Lower lobe of right lung (tissue), 2 donors: ENCODE data around the gene TRIOBP. TPM values are rescaled to one million over a fixed set of nuclear protein-coding genes. Genes with fewer than 3 reads are reported as not detected.

Experiments used
- ATAC-seq, 2 donors: fragments of 200-7000 bp; cut with Tn5 transposase; one replicate each; pipeline ENCODE4 v1.9.1; 2020 to 2022; ENCODE audit warnings: mild to moderate bottlenecking in 2 of 2, moderate library complexity in 2 of 2
- DNase-seq: peaks from one replicate; pipeline ENCODE4 v3.0.0-alpha.2; 2020
- H3K27ac ChIP-seq: fragments of 200-600 bp; one replicate; pipeline ENCODE4 v1.8.0; 2022
- H3K27me3 ChIP-seq: fragments of 200-600 bp; one replicate; pipeline ENCODE4 v1.8.0; 2022; ENCODE audit warnings: low read depth
- H3K36me3 ChIP-seq: fragments of 200-600 bp; one replicate; pipeline ENCODE4 v1.8.0; 2022; ENCODE audit warnings: mild to moderate bottlenecking
- H3K4me1 ChIP-seq: fragments of 200-600 bp; one replicate; pipeline ENCODE4 v1.8.0; 2022
- H3K4me3 ChIP-seq: fragments of 200-600 bp; one replicate; pipeline ENCODE4 v1.8.0; 2022; ENCODE audit warnings: mild to moderate bottlenecking
- H3K9me3 ChIP-seq: fragments of 200-600 bp; one replicate; pipeline ENCODE4 v1.8.0; 2022
- intact Hi-C: fragments of 100-400 bp; cut with DNase I; formaldehyde crosslinking; loops from one replicate; pipeline ENCODE4 v1.11.0; 2022
- total RNA-seq: library from RNA; stranded (reverse); fragmentation: NEBNext Ultra II Directional; extraction: Animal tissue kit (Norgen Biotek cat#: 25700); gene quantifications from one replicate; pipeline ENCODE4 v1.2.1, GENCODE V29; 2021
- TF ChIP-seq, protein P1 (sequence below): fragments of 200-600 bp; IDR thresholded peaks from one replicate; pipeline ENCODE4 v1.8.0; 2022; ENCODE audit warnings: antibody characterized with exemption, mild to moderate bottlenecking
- donor health status: DM: no; HTN: yes; CAD: no; lungs with severe emphysema.

TRIOBP gene
- total RNA-seq, 1 donor from 2014 or later, result 78.8 TPM

DNA sequence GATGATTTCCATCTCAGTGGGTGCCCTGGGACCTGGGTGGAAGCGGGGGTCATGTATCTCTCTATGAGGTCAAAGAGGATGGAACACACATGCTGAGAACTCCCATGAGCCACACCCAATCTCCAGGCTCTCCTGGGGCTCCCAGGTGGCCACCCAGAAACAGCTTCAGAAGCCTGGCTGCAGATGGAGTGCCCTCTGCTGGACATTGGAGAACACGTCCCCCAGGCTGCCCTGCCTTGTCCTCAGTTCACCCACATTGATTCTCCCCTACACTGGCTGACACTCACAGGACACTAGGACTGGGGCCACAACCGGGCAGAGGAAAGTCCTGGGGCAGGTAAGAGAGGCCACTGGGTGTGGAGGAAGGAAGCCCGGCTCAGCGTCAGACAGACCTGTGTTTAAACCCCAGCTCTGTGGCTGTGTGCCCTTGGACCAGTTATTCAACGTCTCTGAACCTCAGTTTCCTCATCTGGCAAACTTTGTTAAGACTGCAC lies 15.2 kb upstream of the TRIOBP start:
- Histone ChIP-seq H3K36me3 (peaks cover 28% of the 10 kb centered on the region), H3K27me3 (no peaks in the 10 kb centered on the region), H3K4me3 (no peak overlapping the region), H3K4me1 (peaks cover 28% of the 10 kb centered on the region), H3K9me3 (no peaks in the 10 kb centered on the region), H3K27ac (no peak overlapping the region)
- ATAC-seq, result peak; percentile 69 to 79
- intact Hi-C loops, result no loop called here
- peak; percentile 80 for DNase-seq
- TF ChIP-seq, protein P1, sequence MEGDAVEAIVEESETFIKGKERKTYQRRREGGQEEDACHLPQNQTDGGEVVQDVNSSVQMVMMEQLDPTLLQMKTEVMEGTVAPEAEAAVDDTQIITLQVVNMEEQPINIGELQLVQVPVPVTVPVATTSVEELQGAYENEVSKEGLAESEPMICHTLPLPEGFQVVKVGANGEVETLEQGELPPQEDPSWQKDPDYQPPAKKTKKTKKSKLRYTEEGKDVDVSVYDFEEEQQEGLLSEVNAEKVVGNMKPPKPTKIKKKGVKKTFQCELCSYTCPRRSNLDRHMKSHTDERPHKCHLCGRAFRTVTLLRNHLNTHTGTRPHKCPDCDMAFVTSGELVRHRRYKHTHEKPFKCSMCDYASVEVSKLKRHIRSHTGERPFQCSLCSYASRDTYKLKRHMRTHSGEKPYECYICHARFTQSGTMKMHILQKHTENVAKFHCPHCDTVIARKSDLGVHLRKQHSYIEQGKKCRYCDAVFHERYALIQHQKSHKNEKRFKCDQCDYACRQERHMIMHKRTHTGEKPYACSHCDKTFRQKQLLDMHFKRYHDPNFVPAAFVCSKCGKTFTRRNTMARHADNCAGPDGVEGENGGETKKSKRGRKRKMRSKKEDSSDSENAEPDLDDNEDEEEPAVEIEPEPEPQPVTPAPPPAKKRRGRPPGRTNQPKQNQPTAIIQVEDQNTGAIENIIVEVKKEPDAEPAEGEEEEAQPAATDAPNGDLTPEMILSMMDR, result peak; percentile 86

DNA sequence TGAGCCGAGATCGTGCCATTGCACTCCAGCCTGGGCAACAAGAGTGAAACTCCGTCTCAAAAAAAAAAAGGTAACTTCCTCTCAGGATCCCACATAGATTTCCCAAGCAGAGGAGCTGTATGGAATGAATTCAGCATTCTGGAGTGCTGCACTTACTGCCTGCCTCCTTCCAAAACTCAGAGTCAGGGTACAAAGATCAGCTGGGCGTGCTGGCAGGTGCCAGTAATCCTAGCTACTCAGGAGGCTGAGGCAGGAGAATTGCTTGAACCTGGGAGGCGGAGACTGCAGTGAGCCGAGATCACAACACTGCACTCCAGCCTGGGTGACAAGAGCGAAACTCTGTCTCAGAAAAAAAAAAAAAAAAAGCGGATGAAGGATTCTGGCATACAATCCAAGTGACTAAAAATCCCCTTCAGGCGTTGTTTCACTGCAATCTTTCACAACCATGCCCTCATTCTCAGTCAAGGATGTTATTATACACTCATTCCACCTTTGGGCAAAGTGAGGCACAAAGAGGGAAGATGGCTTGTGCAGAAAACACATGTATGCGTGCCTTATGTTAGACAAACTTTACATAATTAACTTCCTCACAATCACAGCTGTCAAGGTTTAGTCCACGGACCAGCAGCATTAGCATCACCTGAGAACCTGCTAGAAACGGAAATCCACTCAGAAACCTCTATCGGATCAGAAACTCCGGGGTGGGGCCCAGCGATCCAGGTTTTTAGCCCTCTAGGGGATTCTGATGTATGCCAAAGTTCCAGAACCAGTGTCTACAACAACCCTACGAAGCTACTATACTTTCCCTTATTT lies 11.8 kb upstream of the TRIOBP start:
- H3K36me3 ChIP-seq, result peaks cover 23% of the 10 kb centered on the region
- TF ChIP-seq, protein P1, result no peak
- intact Hi-C loops, result no loop called here
- no peak for DNase-seq
- H3K4me1 ChIP-seq, result peaks cover 30% of the 10 kb centered on the region
- H3K27ac ChIP-seq, result no peak overlapping the region
- no peak for ATAC-seq
- H3K27me3 ChIP-seq, result no peaks in the 10 kb centered on the region
- no peaks in the 10 kb centered on the region for H3K9me3 ChIP-seq
- H3K4me3 ChIP-seq, result no peak overlapping the region

DNA sequence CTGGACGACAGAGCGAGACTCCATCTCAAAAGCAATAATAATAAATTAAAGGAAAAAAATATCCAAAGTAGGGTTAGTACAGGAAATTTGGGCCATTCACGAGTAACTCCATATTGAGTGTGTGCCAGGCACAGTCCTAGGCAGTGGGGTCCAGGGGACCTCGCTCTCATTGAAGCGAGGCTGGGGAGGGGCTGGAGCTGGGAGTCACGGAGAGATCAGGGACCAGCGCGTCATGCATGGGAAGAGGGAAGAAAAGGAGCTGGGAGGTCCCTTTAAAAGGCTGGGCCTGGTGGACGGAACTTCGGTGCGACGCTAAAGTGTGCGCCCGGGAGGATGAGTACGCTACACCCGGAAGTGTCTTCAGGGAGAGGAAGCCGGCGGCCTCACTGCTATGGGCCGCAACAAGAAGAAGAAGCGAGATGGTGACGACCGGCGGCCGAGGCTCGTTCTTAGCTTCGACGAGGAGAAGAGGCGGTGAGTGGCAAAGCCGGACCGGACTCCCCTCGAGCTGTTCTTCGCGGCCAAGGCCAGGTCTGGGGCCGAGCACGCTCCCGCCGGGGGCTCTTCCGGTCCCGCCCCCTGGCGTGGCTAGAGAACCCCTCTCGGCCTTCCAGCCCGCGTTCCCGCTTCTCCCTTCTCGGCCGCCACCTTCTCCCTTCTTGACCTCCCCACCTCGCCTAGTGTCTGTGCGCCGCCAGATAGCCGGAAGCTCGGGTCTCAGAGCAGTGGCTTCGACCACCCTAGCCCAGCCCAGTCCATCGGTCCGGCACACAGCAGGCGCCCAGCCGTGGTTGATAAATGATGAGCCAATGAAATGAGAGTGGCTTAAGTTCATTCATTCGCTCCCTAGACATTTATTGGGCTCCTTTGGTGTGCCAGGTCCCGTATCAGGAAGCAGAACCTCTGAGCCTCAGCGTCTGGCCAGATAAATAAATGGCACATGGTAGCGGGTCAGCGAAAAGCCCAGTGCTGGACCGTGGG lies 10.6 kb upstream of the TRIOBP start, which contains the start of gene NOL12:
Gene NOL12 (plus strand): TSS at position 342 of the 981 bp plus-strand sequence. CDS start 50 bp downstream, at position 392.
- TF ChIP-seq, protein P1, result no peak
- peak; percentile 94 to 95 for ATAC-seq

DNA sequence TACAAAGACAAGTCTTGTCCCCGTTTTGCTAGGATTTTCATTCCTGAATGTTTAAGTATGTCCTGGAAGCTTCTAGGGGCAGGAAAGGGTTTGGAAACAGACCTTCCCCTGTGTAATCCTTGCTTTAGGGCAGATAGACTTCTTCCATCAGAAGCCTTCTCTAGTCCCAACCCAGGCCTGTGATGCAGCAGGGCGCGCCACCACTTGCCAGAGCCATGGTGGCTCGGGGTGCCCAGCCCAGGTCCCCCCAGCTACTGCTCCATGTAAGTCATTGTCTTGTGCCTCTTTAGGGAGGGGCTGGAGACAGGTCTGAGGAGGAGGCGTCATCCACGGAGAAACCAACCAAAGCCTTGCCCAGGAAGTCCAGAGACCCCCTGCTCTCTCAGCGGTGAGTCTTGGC lies 6.4 kb upstream of the TRIOBP start:
- Histone ChIP-seq H3K36me3 (peaks cover 66% of the 10 kb centered on the region), H3K4me1 (peaks cover 18% of the 10 kb centered on the region), H3K27ac (no peak overlapping the region), H3K9me3 (no peaks in the 10 kb centered on the region), H3K4me3 (no peak overlapping the region), H3K27me3 (no peaks in the 10 kb centered on the region)
- ATAC-seq (no peak), DNase-seq (no peak)
- intact Hi-C loops, result no loop called here
- TF ChIP-seq, protein P1, result no peak

More for the DNA sequence above, 10.6 kb upstream of the TRIOBP start, which contains the start of gene NOL12:
- peaks cover 25% of the 10 kb centered on the region for H3K4me1 ChIP-seq
- peak within 1 kb of the TSS; percentile 83 for H3K27ac ChIP-seq
- H3K4me3 ChIP-seq, result peak within 1 kb of the TSS; percentile 72
- intact Hi-C loops, result no loop called here
- peak; percentile 88 for DNase-seq
- peaks cover 32% of the 10 kb centered on the region for H3K36me3 ChIP-seq
- H3K27me3 ChIP-seq, result no peaks in the 10 kb centered on the region
- H3K9me3 ChIP-seq, result no peaks in the 10 kb centered on the region

DNA sequence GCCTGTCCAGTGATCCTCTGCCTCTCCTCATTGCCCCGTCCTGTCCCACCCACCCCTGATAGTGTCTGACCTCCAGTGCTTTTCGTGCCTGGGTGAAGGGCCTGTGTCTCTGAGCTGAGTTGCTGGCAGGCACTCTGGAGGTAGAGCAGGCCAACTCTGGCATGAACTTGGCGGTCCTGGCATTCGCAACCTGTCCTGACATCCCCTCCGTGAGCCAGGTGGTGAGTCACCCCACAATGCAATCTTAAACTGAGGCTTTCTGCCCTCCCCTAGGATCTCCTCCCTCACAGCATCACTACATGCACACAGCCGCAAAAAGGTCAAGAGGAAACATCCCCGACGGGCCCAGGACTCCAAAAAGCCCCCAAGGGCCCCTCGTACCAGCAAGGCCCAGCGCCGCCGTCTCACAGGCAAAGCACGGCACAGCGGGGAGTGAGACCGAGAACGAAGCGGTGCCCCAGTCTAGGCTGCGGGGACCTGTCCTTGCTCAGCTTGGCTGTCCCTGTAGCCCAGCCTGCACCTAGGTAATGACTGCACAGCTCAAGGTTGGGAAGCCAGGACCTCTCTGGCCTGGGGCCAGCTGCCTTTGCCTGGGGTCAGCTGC lies 5.8 kb upstream of the TRIOBP start:
- H3K9me3 ChIP-seq, result no peaks in the 10 kb centered on the region
- no peak overlapping the region for H3K27ac ChIP-seq
- TF ChIP-seq, protein P1, result no peak
- ATAC-seq (no peak), DNase-seq (no peak)
- H3K4me3 ChIP-seq, result no peak overlapping the region
- intact Hi-C loops, result no loop called here
- H3K36me3 ChIP-seq, result peaks cover 66% of the 10 kb centered on the region
- peaks cover 15% of the 10 kb centered on the region for H3K4me1 ChIP-seq
- H3K27me3 ChIP-seq, result no peaks in the 10 kb centered on the region
